B cell (primary cell): ENCODE measurements around the gene PIGC. TPM values are rescaled to one million over a fixed set of nuclear protein-coding genes. Genes with fewer than 3 reads are reported as not detected.

Experiments
- ATAC-seq: fragments of 200-7000 bp; cut with Tn5 transposase; one replicate; pipeline ENCODE4 v1.10.0; 2021; ENCODE audit warnings: low read depth, mild to moderate bottlenecking, moderate number of reproducible peaks, moderate library complexity
- CTCF ChIA-PET: fragments of 350-600 bp; sonication (Branson Sonifier 250); formaldehyde crosslinking; loops from one replicate; lab custom pipeline; 2021; ENCODE audit warnings: antibody characterized with exemption, inconsistent platforms; lab: Charles Lee
- POLR2A ChIA-PET: fragments of 350-600 bp; sonication (Branson Sonifier 250); formaldehyde crosslinking; loops from one replicate; lab custom pipeline; 2021; ENCODE audit warnings: antibody characterized with exemption; lab: Charles Lee
- DNase-seq: peaks from one replicate; pipeline ENCODE4 v3.0.0; 2013
- H2AFZ ChIP-seq: 2 replicates; pipeline ENCODE4 v1.6.1; 2012; ENCODE audit warnings: mild to moderate bottlenecking, low read depth, low read length; ENCODE audit not compliant: insufficient read depth, poor library complexity, severe bottlenecking
- H3K27ac ChIP-seq, 2 donors: 1 replicate in 1 of 2; 2 replicates in 1 of 2; pipeline ENCODE4 v1.5.1; 2012 to 2013; ENCODE audit warnings: low read length in 2 of 2, mild to moderate bottlenecking in 2 of 2, moderate library complexity in 1 of 2
- H3K27me3 ChIP-seq, 4 experiments: fragments of 200-600 bp in 1 of 4; sonication (generic) in 1 of 4; replicated peaks in 1 of 4; 1 replicate in 2 of 4; 2 replicates in 2 of 4; pipeline versions ENCODE4 v1.6.1 to v1.7.0; 2013 to 2016; ENCODE audit warnings: low read length in 3 of 4, mild to moderate bottlenecking in 2 of 4, mixed read lengths in 1 of 4, moderate library complexity in 1 of 4; ENCODE audit not compliant: insufficient read depth in 4 of 4, control insufficient read depth in 3 of 4; ENCODE audit errors: control extremely low read depth in 1 of 4
- H3K36me3 ChIP-seq, 2 experiments: replicated peaks in 1 of 2; 1 replicate in 1 of 2; 2 replicates in 1 of 2; pipeline versions ENCODE4 v1.6.1 to v1.7.1; 2013; ENCODE audit warnings: low read length in 1 of 2; ENCODE audit not compliant: insufficient read depth in 2 of 2, control insufficient read depth in 1 of 2; ENCODE audit errors: control extremely low read depth in 1 of 2, extremely low read depth in 1 of 2
- H3K4me1 ChIP-seq, 2 donors: fragments of 200-600 bp in 1 of 2; sonication (generic) in 1 of 2; 1 replicate in 1 of 2; 2 replicates in 1 of 2; pipeline versions ENCODE4 v1.5.1 to v1.6.1; 2013 to 2017; ENCODE audit warnings: low read length in 2 of 2; ENCODE audit not compliant: control insufficient read depth in 2 of 2, insufficient read depth in 2 of 2
- H3K4me2 ChIP-seq: replicated peaks from 2 replicates; pipeline ENCODE3; 2012; ENCODE audit warnings: mild to moderate bottlenecking, low read depth, low read length; ENCODE audit not compliant: poor library complexity, severe bottlenecking
- H3K4me3 ChIP-seq, 5 experiments: fragments of 200-600 bp in 1 of 5; sonication (generic) in 1 of 5; 1 replicate in 3 of 5; 2 replicates in 2 of 5; pipeline versions ENCODE4 v1.5.1 to v1.7.0; 2011 to 2016; ENCODE audit warnings: low read length in 4 of 5, mild to moderate bottlenecking in 4 of 5, low read depth in 2 of 5, control low read depth in 1 of 5, moderate library complexity in 1 of 5; ENCODE audit not compliant: insufficient read depth in 1 of 5; ENCODE audit errors: control extremely low read depth in 1 of 5, extremely low read depth in 1 of 5
- H3K79me2 ChIP-seq: fragments of 200-600 bp; sonication (generic); one replicate; pipeline ENCODE4 v1.6.0; 2016; ENCODE audit warnings: low read length; ENCODE audit not compliant: control insufficient read depth, insufficient read depth
- H3K9ac ChIP-seq: fragments of 200-600 bp; sonication (generic); 2 replicates; pipeline ENCODE4 v1.6.1; 2017; ENCODE audit warnings: mild to moderate bottlenecking, low read length, moderate library complexity
- H3K9me3 ChIP-seq, 3 donors: one replicate each; pipeline versions ENCODE4 v1.6.1 to v1.7.1; 2013; ENCODE audit warnings: low read length in 2 of 3; ENCODE audit not compliant: control insufficient read depth in 2 of 3, insufficient read depth in 1 of 3; ENCODE audit errors: control extremely low read depth in 1 of 3
- H4K20me1 ChIP-seq: 2 replicates; pipeline ENCODE4 v1.6.0; 2012; ENCODE audit warnings: mild to moderate bottlenecking, low read length; ENCODE audit not compliant: insufficient read depth, control insufficient read depth, poor library complexity, severe bottlenecking
- H3K27ac Mint-ChIP-seq: one replicate; pipeline ENCODE4 v1.8.0; 2021; ENCODE audit warnings: mixed read lengths
- H3K27me3 Mint-ChIP-seq: one replicate; pipeline ENCODE4 v1.8.0; 2021; ENCODE audit warnings: mixed read lengths
- H3K4me1 Mint-ChIP-seq: one replicate; pipeline ENCODE4 v1.8.0; 2021; ENCODE audit warnings: mixed read lengths
- H3K4me3 Mint-ChIP-seq: one replicate; pipeline ENCODE4 v1.8.0; 2021; ENCODE audit warnings: mixed read lengths
- H3K9me3 Mint-ChIP-seq: one replicate; pipeline ENCODE4 v1.8.0; 2022; ENCODE audit warnings: mixed read lengths; ENCODE audit not compliant: insufficient read depth
- CTCF ChIP-seq: fragments of 200-600 bp; IDR thresholded peaks from one replicate; pipeline ENCODE4 v1.8.0; 2022; ENCODE audit warnings: antibody characterized with exemption, mild to moderate bottlenecking
- EZH2 ChIP-seq: IDR thresholded peaks from 2 replicates; pipeline ENCODE4 v1.6.1; 2012; ENCODE audit warnings: borderline replicate concordance, low read depth, mild to moderate bottlenecking, moderate library complexity, low read length; ENCODE audit not compliant: insufficient read depth, poor library complexity, severe bottlenecking
- WGBS: methylation state at CpG from one replicate; pipeline ENCODE4 v1.1.5; 2013; ENCODE audit warnings: missing lambda C conversion rate; ENCODE audit not compliant: insufficient coverage; 5-methylcytosine and 5-hydroxymethylcytosine counted together
- intact Hi-C: fragments of 100-400 bp; cut with micrococcal nuclease; formaldehyde crosslinking; loops from one replicate; pipeline ENCODE4 v1.10.0; 2022
- polyA plus RNA-seq: library from polyadenylated mRNA; depleted of rRNA; stranded (reverse); fragments of >200 nt; gene quantifications from 2 replicates; pipeline ENCODE4 v1.2.3, GENCODE V29; 2012
- total RNA-seq, 2 donors: library from RNA; stranded (reverse); fragments of 120-200 nt in 1 of 2; gene quantifications; 1 replicate in 1 of 2; 2 replicates in 1 of 2; pipeline versions ENCODE4 v1.2.3 to v1.2.4, GENCODE V29; 2013 to 2022

Gene PIGC
- total and polyA plus RNA-seq, 2 donors (not counting 1 experiment from before 2014, with no cell fraction given) = 16.2 to 28.8 TPM

GRCh38 chr1:172489847-172490246 lies 46.0 kb upstream of the PIGC start:
- POLR2A ChIA-PET = no interaction called here
- H3K4me3 Mint-ChIP-seq = no peak overlapping the region
- H3K4me1 ChIP-seq = no peaks in the 10 kb centered on the region
- no peaks in the 10 kb centered on the region for H3K9me3 ChIP-seq
- no peak overlapping the region for H3K9ac ChIP-seq
- no peaks in the 10 kb centered on the region for H3K4me1 Mint-ChIP-seq
- no peak for TF ChIP-seq EZH2
- TF ChIP-seq CTCF = no peak
- 88% methylated on average over 1 of the region's 3 CpGs for WGBS
- no peaks in the 10 kb centered on the region for H4K20me1 ChIP-seq
- no peak overlapping the region for H2AFZ ChIP-seq
- no peak overlapping the region for H3K4me2 ChIP-seq
- H3K27me3 Mint-ChIP-seq = peaks cover 46% of the 10 kb centered on the region
- no peak for ATAC-seq
- no peak overlapping the region for H3K27ac Mint-ChIP-seq
- intact Hi-C loops = no loop called here
- H3K79me2 ChIP-seq = no peaks in the 10 kb centered on the region
- H3K4me3 ChIP-seq = no peak overlapping the region
- H3K27ac ChIP-seq = no peak overlapping the region
- no peaks in the 10 kb centered on the region for H3K36me3 ChIP-seq
- H3K27me3 ChIP-seq = peaks cover 0 to 4% (median 1%) of the 10 kb centered on the region in 4 experiments
- no peak for DNase-seq
- H3K9me3 Mint-ChIP-seq = no peaks in the 10 kb centered on the region
- CTCF ChIA-PET = no interaction called here

- Mint-ChIP-seq H3K9me3 (no peaks in the 10 kb centered on the region), H3K4me1 (no peaks in the 10 kb centered on the region), H3K27ac (no peak overlapping the region), H3K4me3 (no peak overlapping the region), H3K27me3 (peaks cover 46% of the 10 kb centered on the region)
- ATAC-seq (no peak), DNase-seq (no peak)
- no peak for TF ChIP-seq CTCF
- no peak for TF ChIP-seq EZH2
- intact Hi-C loops = no loop called here
- WGBS = no CpG with 5 or more reads among the region's 3 CpGs
- Histone ChIP-seq H2AFZ (no peak overlapping the region), H3K36me3 (no peaks in the 10 kb centered on the region), H3K9me3 (no peaks in the 10 kb centered on the region), H3K4me1 (no peaks in the 10 kb centered on the region), H3K4me2 (no peak overlapping the region), H3K9ac (no peak overlapping the region), H3K27ac (no peak overlapping the region), H3K27me3 (peaks cover 0 to 4% (median 1%) of the 10 kb centered on the region in 4 experiments), H4K20me1 (no peaks in the 10 kb centered on the region), H3K79me2 (no peaks in the 10 kb centered on the region), H3K4me3 (no peak overlapping the region)
- ChIA-PET POLR2A (interaction anchor here (0.6 kb wide), 1 partner anchor 73 kb away, joined by 4 read pairs; no protein-coding TSS in a partner anchor), CTCF (interaction anchor here (0.6 to 1.6 kb wide), 2 partner anchors 12 to 486 kb away, joined by 4 read pairs; no protein-coding TSS in a partner anchor)
Observed at GRCh38 chr1:172488393-172488792, 44.5 kb upstream of the PIGC start.
